ENCODE measurements around the gene ZBTB20.

GRCh38 chr3:114496874-114497273, 650.2 kb downstream of the ZBTB20 start:
- TF ChIP-seq POLR2AphosphoS5 (IDR thresholded peaks at IDR 0.05) (no peak), CTCF (IDR thresholded peaks at IDR 0.05) (no peak), EP300 (IDR thresholded peaks at IDR 0.05) (no peak), POLR2A (IDR thresholded peaks at IDR 0.05; ENCODE audit: low read depth) (no peak)

Data from esophagus muscularis mucosa (tissue), 4 donors.